Astrocyte (in vitro differentiated cells and primary cell): Measurements from ENCODE around the gene TMED10.

Source experiments
- EZH2 ChIP-seq: IDR thresholded peaks from 2 replicates; pipeline ENCODE4 v1.6.1; 2012; ENCODE audit warnings: mild to moderate bottlenecking, low read length, inconsistent platforms; ENCODE audit not compliant: insufficient read depth
- TF ChIP-seq, protein P1 (sequence below): IDR thresholded peaks from 2 replicates; pipeline ENCODE4 v1.5.1; 2011; ENCODE audit warnings: low read depth, mild to moderate bottlenecking, inconsistent platforms, low read length, moderate library complexity; ENCODE audit not compliant: insufficient read depth

DNA sequence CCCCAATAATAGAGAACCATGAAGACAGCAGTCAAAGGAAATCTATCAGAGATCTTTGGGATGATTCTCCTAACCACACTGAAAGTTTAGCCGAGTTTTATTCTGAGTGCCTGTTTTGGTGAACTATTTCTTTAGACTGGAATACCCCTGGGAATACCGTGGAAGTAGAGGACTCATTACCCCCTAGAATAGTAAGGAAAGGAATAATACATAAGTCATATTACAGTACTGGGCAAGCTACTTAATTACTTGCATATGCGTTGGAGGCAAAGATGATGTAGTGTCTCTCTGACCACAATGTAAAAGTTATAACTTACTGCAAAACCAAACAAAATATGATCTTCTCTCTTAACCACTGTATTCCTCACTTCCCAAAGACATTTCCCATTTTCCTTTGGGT, 81.5 kb downstream of the TMED10 start:
- TF ChIP-seq, protein P1, sequence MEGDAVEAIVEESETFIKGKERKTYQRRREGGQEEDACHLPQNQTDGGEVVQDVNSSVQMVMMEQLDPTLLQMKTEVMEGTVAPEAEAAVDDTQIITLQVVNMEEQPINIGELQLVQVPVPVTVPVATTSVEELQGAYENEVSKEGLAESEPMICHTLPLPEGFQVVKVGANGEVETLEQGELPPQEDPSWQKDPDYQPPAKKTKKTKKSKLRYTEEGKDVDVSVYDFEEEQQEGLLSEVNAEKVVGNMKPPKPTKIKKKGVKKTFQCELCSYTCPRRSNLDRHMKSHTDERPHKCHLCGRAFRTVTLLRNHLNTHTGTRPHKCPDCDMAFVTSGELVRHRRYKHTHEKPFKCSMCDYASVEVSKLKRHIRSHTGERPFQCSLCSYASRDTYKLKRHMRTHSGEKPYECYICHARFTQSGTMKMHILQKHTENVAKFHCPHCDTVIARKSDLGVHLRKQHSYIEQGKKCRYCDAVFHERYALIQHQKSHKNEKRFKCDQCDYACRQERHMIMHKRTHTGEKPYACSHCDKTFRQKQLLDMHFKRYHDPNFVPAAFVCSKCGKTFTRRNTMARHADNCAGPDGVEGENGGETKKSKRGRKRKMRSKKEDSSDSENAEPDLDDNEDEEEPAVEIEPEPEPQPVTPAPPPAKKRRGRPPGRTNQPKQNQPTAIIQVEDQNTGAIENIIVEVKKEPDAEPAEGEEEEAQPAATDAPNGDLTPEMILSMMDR, result no peak
- TF ChIP-seq EZH2, result no peak
